Liver (tissue), 9 donors: Measurements from ENCODE around the gene BLTP3A. TPM values are rescaled to one million over a fixed set of nuclear protein-coding genes. Genes with fewer than 3 reads are reported as not detected.
"Not testable (repeated sequence)": the region's sequence is repeated elsewhere in the genome, so short reads cannot be mapped to it uniquely, and the experiment has no call there.

Source experiments
- DNase-seq: peaks from one replicate; pipeline ENCODE4 v3.0.0-alpha.2; 2017; ENCODE audit warnings: low spot score
- H3K27ac ChIP-seq, 2 donors: one replicate each; pipeline ENCODE4 v1.7.0; 2013; ENCODE audit warnings: inconsistent platforms in 2 of 2, low read length in 2 of 2, control low read depth in 1 of 2, low read depth in 1 of 2, mild to moderate bottlenecking in 1 of 2
- H3K27me3 ChIP-seq, 4 donors: one replicate each; pipeline versions ENCODE4 v1.6.1 to v1.7.0; 2013; ENCODE audit warnings: low read length in 3 of 4, inconsistent platforms in 1 of 4, mild to moderate bottlenecking in 1 of 4, moderate library complexity in 1 of 4; ENCODE audit not compliant: control insufficient read depth in 4 of 4, insufficient read depth in 4 of 4
- H3K36me3 ChIP-seq, 4 donors: one replicate each; pipeline versions ENCODE4 v1.6.1 to v1.7.0; 2013; ENCODE audit warnings: low read length in 3 of 4, mild to moderate bottlenecking in 3 of 4, low read depth in 1 of 4, moderate library complexity in 1 of 4; ENCODE audit not compliant: control insufficient read depth in 4 of 4, insufficient read depth in 3 of 4
- H3K4me1 ChIP-seq, 4 donors: one replicate each; pipeline versions ENCODE4 v1.6.1 to v1.7.0; 2013; ENCODE audit warnings: low read length in 3 of 4, mild to moderate bottlenecking in 3 of 4, moderate library complexity in 1 of 4; ENCODE audit not compliant: control insufficient read depth in 4 of 4, insufficient read depth in 4 of 4
- H3K4me3 ChIP-seq, 3 donors: one replicate each; pipeline versions ENCODE4 v1.6.1 to v1.7.0; 2013; ENCODE audit warnings: low read length in 3 of 3, control low read depth in 1 of 3, low read depth in 1 of 3, mild to moderate bottlenecking in 1 of 3
- H3K9ac ChIP-seq, 2 donors: one replicate each; pipeline ENCODE4 v1.7.0; 2013; ENCODE audit warnings: low read length in 2 of 2, mild to moderate bottlenecking in 2 of 2, moderate library complexity in 2 of 2, control low read depth in 1 of 2, low read depth in 1 of 2
- H3K9me3 ChIP-seq, 4 donors: one replicate each; pipeline versions ENCODE4 v1.6.1 to v1.7.0; 2013; ENCODE audit warnings: low read length in 3 of 4; ENCODE audit not compliant: control insufficient read depth in 4 of 4
- EGR1 ChIP-seq, 2 donors: IDR thresholded peaks; 2 replicates each; pipeline ENCODE4 v1.6.1; 2016 to 2018; ENCODE audit warnings: antibody characterized with exemption in 2 of 2, low read depth in 2 of 2
- FOXA1 ChIP-seq: IDR thresholded peaks from 2 replicates; pipeline ENCODE4 v1.6.1; 2016; ENCODE audit warnings: antibody characterized with exemption
- FOXA2 ChIP-seq: IDR thresholded peaks from 2 replicates; pipeline ENCODE4 v1.6.1; 2016; ENCODE audit warnings: antibody characterized with exemption
- HNF4A ChIP-seq, 2 donors: conservative IDR thresholded peaks; 2 replicates each; pipeline ENCODE4 v1.6.1; 2016; ENCODE audit warnings: antibody characterized with exemption in 2 of 2, mild to moderate bottlenecking in 2 of 2
- HNF4G ChIP-seq: IDR thresholded peaks from 2 replicates; pipeline ENCODE4 v1.6.1; 2016; ENCODE audit warnings: antibody characterized with exemption
- JUND ChIP-seq, 2 donors: IDR thresholded peaks; 2 replicates each; pipeline ENCODE4 v1.6.1; 2016; ENCODE audit warnings: antibody characterized with exemption in 2 of 2
- NR2F2 ChIP-seq: IDR thresholded peaks from 2 replicates; pipeline ENCODE4 v1.6.1; 2016; ENCODE audit warnings: antibody characterized with exemption
- RAD21 ChIP-seq, 2 donors: IDR thresholded peaks; 2 replicates each; pipeline ENCODE4 v1.6.1; 2016; ENCODE audit warnings: antibody characterized with exemption in 2 of 2, mild to moderate bottlenecking in 2 of 2
- SP1 ChIP-seq: IDR thresholded peaks from 2 replicates; pipeline ENCODE4 v1.6.1; 2018; ENCODE audit warnings: antibody characterized with exemption, mild to moderate bottlenecking
- TAF1 ChIP-seq: conservative IDR thresholded peaks from 2 replicates; pipeline ENCODE4 v1.6.1; 2016; ENCODE audit warnings: antibody characterized with exemption, mild to moderate bottlenecking
- YY1 ChIP-seq: IDR thresholded peaks from 2 replicates; pipeline ENCODE4 v1.6.1; 2016; ENCODE audit warnings: antibody characterized with exemption, mild to moderate bottlenecking
- WGBS: extraction: QIAGEN DNeasy Blood & Tissue Kit; methylation state at CpG from one replicate; pipeline ENCODE4 v1.1.7; 2013; 5-methylcytosine and 5-hydroxymethylcytosine counted together
- polyA plus RNA-seq, 2 donors: library from polyadenylated mRNA; stranded (reverse) in 1 of 2; unstranded in 1 of 2; fragments of 200-250 nt in 1 of 2; fragments of >200 nt in 1 of 2; fragmentation: Nextera tagmentation in 1 of 2; extraction: Ambion mirVana in 1 of 2; gene quantifications; one replicate each; pipeline versions ENCODE4 v1.2.1 to v1.2.3, GENCODE V29; 2013 to 2015
- total RNA-seq, 2 donors: library from RNA; depleted of rRNA; stranded (reverse); fragments of >200 nt; gene quantifications; one replicate each; pipeline ENCODE4 v1.2.3, GENCODE V29; 2014
- TF ChIP-seq, protein P1 (sequence below): IDR thresholded peaks from 2 replicates; pipeline ENCODE4 v1.6.1; 2016; ENCODE audit warnings: antibody characterized with exemption
- TF ChIP-seq, protein P2 (sequence below): IDR thresholded peaks from 2 replicates; pipeline ENCODE4 v1.6.1; 2016; ENCODE audit warnings: antibody characterized with exemption
- TF ChIP-seq, protein P3 (sequence below): fragments of 150-350 bp; IDR thresholded peaks from 2 replicates; pipeline ENCODE4 v1.5.1; 2017; ENCODE audit warnings: improper control_type of control experiment, low read depth, low read length; ENCODE audit not compliant: missing input control
- TF ChIP-seq, protein P4 (sequence below): IDR thresholded peaks from 2 replicates; pipeline ENCODE4 v1.6.1; 2016; ENCODE audit warnings: antibody characterized with exemption
- TF ChIP-seq, protein P5 (sequence below): IDR thresholded peaks from 2 replicates; pipeline ENCODE4 v1.6.1; 2016; ENCODE audit warnings: antibody characterized with exemption, mild to moderate bottlenecking
- donor health status: healthy.
- donor health status: healthy.
- donor health status: healthy.
- donor health status: healthy.
- donor health status: healthy.

Gene BLTP3A
- total and polyA plus RNA-seq, 4 donors: 2.5 to 14.6 (median 7.0) TPM

DNA sequence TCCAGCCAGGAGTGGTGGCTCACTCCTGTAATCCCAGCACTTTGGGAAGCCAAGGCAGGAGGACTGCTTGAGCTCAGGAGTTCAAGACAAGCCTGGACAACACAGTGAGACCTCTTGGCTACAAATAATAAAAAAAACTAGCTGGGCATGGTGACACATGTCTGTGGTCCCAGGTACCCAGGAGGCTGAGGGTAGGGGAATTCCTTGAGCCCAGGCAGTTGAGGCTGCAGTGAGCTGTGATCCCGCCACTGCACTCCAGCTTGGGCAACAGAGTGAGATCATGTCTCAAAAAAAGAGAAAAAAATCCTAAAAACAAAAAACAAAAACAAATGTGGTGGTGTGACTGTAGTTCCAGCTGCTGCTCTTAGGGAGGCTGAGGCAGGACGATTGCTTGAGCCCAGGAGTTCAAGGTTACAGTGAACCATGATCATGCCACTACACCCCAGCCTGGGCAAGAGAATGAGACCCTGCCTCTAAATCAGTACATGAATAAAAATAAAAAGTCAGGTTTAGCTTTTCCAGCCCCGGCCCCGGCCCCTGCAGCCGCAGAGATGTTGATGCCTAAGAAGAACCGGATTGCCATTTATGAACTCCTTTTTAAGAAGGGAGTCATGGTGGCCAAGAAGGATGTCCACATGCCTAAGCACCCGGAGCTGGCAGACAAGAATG lies 48.1 kb upstream of the BLTP3A start:
- Histone ChIP-seq H3K9me3 (no peaks in the 10 kb centered on the region), H3K4me3 (no peak overlapping the region), H3K9ac (no peak overlapping the region), H3K36me3 (no peaks in the 10 kb centered on the region), H3K27ac (no peak overlapping the region), H3K27me3 (no peaks in the 10 kb centered on the region), H3K4me1 (peaks cover 0 to 9% (median 5%) of the 10 kb centered on the region in 4 donors)
- DNase-seq: no peak
- 81% methylated on average over 7 of the region's 7 CpGs for WGBS
- TF ChIP-seq RAD21 (IDR thresholded peaks at IDR 0.05) (no peak), TAF1 (no peak), JUND (IDR thresholded peaks at IDR 0.05) (no peak), FOXA2 (no peak), YY1 (no peak), SP1 (no peak), HNF4G (no peak), EGR1 (IDR thresholded peaks at IDR 0.05; ENCODE audit: low read depth in 2 of 2) (no peak), HNF4A (conservative IDR thresholded peaks at IDR 0.05) (no peak)
- TF ChIP-seq, protein P1, sequence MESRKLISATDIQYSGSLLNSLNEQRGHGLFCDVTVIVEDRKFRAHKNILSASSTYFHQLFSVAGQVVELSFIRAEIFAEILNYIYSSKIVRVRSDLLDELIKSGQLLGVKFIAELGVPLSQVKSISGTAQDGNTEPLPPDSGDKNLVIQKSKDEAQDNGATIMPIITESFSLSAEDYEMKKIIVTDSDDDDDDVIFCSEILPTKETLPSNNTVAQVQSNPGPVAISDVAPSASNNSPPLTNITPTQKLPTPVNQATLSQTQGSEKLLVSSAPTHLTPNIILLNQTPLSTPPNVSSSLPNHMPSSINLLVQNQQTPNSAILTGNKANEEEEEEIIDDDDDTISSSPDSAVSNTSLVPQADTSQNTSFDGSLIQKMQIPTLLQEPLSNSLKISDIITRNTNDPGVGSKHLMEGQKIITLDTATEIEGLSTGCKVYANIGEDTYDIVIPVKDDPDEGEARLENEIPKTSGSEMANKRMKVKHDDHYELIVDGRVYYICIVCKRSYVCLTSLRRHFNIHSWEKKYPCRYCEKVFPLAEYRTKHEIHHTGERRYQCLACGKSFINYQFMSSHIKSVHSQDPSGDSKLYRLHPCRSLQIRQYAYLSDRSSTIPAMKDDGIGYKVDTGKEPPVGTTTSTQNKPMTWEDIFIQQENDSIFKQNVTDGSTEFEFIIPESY: no peak
- TF ChIP-seq, protein P2, sequence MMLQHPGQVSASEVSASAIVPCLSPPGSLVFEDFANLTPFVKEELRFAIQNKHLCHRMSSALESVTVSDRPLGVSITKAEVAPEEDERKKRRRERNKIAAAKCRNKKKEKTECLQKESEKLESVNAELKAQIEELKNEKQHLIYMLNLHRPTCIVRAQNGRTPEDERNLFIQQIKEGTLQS: no peak
- TF ChIP-seq, protein P3, sequence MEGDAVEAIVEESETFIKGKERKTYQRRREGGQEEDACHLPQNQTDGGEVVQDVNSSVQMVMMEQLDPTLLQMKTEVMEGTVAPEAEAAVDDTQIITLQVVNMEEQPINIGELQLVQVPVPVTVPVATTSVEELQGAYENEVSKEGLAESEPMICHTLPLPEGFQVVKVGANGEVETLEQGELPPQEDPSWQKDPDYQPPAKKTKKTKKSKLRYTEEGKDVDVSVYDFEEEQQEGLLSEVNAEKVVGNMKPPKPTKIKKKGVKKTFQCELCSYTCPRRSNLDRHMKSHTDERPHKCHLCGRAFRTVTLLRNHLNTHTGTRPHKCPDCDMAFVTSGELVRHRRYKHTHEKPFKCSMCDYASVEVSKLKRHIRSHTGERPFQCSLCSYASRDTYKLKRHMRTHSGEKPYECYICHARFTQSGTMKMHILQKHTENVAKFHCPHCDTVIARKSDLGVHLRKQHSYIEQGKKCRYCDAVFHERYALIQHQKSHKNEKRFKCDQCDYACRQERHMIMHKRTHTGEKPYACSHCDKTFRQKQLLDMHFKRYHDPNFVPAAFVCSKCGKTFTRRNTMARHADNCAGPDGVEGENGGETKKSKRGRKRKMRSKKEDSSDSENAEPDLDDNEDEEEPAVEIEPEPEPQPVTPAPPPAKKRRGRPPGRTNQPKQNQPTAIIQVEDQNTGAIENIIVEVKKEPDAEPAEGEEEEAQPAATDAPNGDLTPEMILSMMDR: no peak

DNA sequence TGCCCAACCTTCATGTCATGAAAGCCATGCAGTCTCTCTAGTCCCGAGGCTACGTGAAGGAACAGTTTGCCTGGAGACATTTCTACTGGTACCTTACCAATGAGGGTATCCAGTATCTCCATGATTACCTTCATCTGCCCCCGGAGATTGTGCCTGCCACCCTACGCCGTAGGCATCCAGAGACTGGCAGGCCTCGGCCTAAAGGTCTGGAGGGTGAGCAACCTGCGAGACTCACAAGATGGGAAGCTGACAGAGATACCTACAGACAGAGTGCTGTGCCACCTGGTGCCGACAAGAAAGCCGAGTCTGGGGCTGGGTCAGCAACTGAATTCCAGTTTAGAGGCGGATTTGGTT lies 47.6 kb upstream of the BLTP3A start:
- not testable (repeated sequence) for H3K36me3 ChIP-seq, DNase-seq, H3K4me3 ChIP-seq, H3K9ac ChIP-seq, H3K27me3 ChIP-seq, H3K4me1 ChIP-seq, H3K27ac ChIP-seq, H3K9me3 ChIP-seq
- 98% methylated on average over 10 of the region's 10 CpGs for WGBS

DNA sequence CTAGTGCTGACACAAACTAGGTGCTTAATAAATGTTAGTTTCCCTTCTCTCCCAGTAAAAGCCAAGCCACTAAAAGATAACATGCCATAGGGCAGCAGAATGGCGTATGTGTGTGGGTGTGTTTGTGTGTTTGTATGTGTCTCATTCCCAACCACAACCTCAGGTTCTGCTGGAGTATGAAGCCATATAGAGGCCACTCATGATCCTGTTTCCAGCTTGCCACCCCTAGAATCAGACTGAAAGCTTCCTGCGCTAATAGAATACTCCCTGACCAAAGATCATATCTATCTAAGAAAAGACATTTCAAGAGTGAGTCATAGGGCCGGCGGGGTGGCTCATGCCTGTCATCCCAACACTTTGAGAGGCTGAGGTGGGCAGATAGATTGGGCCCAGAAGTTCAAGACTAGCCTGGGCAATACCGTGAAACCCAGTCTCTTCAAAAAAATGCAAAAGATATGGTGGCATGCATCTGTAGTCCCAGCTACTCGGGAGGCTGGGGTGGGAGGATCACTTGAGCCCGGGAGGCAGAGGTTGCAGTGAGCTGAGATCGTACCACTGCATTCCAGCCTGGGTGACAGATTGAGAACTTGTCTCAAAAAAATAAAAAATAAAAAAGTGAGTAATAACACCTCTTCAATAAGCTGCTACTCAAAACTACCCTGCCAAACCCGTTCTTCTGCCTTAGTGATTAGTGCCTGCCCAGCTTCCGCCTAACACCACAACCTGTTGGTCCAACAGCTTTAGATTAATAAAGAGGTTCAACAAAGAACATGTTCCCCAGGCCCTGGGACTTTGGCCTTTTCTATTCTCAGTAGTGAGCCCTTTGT lies 46.4 kb upstream of the BLTP3A start:
- DNase-seq: no peak
- Histone ChIP-seq H3K9ac (no peak overlapping the region), H3K36me3 (no peaks in the 10 kb centered on the region), H3K27me3 (no peaks in the 10 kb centered on the region), H3K27ac (no peak overlapping the region), H3K9me3 (no peaks in the 10 kb centered on the region), H3K4me3 (no peak overlapping the region), H3K4me1 (peaks cover 0 to 6% (median 3%) of the 10 kb centered on the region in 4 donors)
- WGBS: 75% methylated on average over 10 of the region's 10 CpGs
- TF ChIP-seq, protein P2: no peak
- TF ChIP-seq HNF4G (peak; percentile 67), NR2F2 (no peak), RAD21 (IDR thresholded peaks at IDR 0.05) (peak in 1 of 2 donors; percentile 24), FOXA1 (no peak), EGR1 (IDR thresholded peaks at IDR 0.05; ENCODE audit: low read depth in 2 of 2) (no peak), YY1 (peak; percentile 22), HNF4A (conservative IDR thresholded peaks at IDR 0.05) (peak; percentile 81), SP1 (peak; percentile 84)
- TF ChIP-seq, protein P4, sequence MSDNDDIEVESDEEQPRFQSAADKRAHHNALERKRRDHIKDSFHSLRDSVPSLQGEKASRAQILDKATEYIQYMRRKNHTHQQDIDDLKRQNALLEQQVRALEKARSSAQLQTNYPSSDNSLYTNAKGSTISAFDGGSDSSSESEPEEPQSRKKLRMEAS: peak; percentile 24
- TF ChIP-seq, protein P5, sequence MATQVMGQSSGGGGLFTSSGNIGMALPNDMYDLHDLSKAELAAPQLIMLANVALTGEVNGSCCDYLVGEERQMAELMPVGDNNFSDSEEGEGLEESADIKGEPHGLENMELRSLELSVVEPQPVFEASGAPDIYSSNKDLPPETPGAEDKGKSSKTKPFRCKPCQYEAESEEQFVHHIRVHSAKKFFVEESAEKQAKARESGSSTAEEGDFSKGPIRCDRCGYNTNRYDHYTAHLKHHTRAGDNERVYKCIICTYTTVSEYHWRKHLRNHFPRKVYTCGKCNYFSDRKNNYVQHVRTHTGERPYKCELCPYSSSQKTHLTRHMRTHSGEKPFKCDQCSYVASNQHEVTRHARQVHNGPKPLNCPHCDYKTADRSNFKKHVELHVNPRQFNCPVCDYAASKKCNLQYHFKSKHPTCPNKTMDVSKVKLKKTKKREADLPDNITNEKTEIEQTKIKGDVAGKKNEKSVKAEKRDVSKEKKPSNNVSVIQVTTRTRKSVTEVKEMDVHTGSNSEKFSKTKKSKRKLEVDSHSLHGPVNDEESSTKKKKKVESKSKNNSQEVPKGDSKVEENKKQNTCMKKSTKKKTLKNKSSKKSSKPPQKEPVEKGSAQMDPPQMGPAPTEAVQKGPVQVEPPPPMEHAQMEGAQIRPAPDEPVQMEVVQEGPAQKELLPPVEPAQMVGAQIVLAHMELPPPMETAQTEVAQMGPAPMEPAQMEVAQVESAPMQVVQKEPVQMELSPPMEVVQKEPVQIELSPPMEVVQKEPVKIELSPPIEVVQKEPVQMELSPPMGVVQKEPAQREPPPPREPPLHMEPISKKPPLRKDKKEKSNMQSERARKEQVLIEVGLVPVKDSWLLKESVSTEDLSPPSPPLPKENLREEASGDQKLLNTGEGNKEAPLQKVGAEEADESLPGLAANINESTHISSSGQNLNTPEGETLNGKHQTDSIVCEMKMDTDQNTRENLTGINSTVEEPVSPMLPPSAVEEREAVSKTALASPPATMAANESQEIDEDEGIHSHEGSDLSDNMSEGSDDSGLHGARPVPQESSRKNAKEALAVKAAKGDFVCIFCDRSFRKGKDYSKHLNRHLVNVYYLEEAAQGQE: no peak
